Stomach (tissue), 9 donors: Measurements from ENCODE around the gene SOCS1. TPM values are rescaled to one million over a fixed set of nuclear protein-coding genes. Genes with fewer than 3 reads are reported as not detected.
A peak's percentile ranks its signal among the peaks of the same experiment; 100 is the strongest.

ENCODE experiments used
- DNase-seq, 2 donors: peaks; one replicate each; pipeline versions ENCODE4 v3.0.0 to v3.0.0-alpha.2; 2013 to 2019
- H3K27ac ChIP-seq, 5 donors: fragments of 200-600 bp in 4 of 5; sonication (generic) in 4 of 5; one replicate each; pipeline ENCODE4 v1.5.1; 2013 to 2019; ENCODE audit warnings: mild to moderate bottlenecking in 1 of 5, moderate library complexity in 1 of 5
- H3K27me3 ChIP-seq, 3 donors: fragments of 200-600 bp; sonication (generic); one replicate each; pipeline ENCODE4 v1.5.1; 2017 to 2019; ENCODE audit warnings: mixed run types in 1 of 3
- H3K36me3 ChIP-seq, 4 donors: fragments of 200-600 bp; sonication (generic); 1 replicate in 3 of 4; 2 replicates in 1 of 4; pipeline ENCODE4 v1.5.1; 2016 to 2019
- H3K4me1 ChIP-seq, 4 donors: fragments of 200-600 bp; sonication (generic); one replicate each; pipeline ENCODE4 v1.5.1; 2016 to 2019
- H3K4me3 ChIP-seq, 4 donors: fragments of 200-600 bp; sonication (generic) in 3 of 4; one replicate each; pipeline ENCODE4 v1.5.1; 2016 to 2019; ENCODE audit warnings: mild to moderate bottlenecking in 1 of 4
- H3K9me3 ChIP-seq, 4 donors: fragments of 200-600 bp; sonication (generic); one replicate each; pipeline ENCODE4 v1.5.1; 2016 to 2019
- EP300 ChIP-seq: sonication (generic); formaldehyde crosslinking; IDR thresholded peaks from one replicate; pipeline ENCODE4 v1.6.1; 2017; ENCODE audit warnings: antibody characterized with exemption
- POLR2A ChIP-seq, 4 donors: fragments of 450-650 bp; IDR thresholded peaks; one replicate each; pipeline ENCODE4 v1.6.1; 2016; ENCODE audit warnings: antibody characterized with exemption in 4 of 4, control low read depth in 2 of 4, mild to moderate bottlenecking in 1 of 4, moderate library complexity in 1 of 4
- POLR2AphosphoS5 ChIP-seq, 3 donors: sonication (generic); formaldehyde crosslinking; IDR thresholded peaks; one replicate each; pipeline ENCODE4 v1.6.1; 2016; ENCODE audit warnings: antibody characterized with exemption in 3 of 3
- WGBS, 5 donors: extraction: QIAGEN DNeasy Blood & Tissue Kit in 3 of 5; methylation state at CpG; one replicate each; pipeline versions ENCODE4 v1.1.5 to v1.1.7; 2013 to 2018; 5-methylcytosine and 5-hydroxymethylcytosine counted together
- intact Hi-C: fragments of 100-400 bp; cut with DNase I; formaldehyde crosslinking; loops from one replicate; pipeline ENCODE4 v1.15.1; 2023; ENCODE audit warnings: low total_unique reads
- polyA plus RNA-seq, 3 donors: library from polyadenylated mRNA; stranded (reverse); fragments of 200-250 nt; gene quantifications; one replicate each; pipeline ENCODE4 v1.2.3, GENCODE V29; 2013
- total RNA-seq, 5 donors: library from RNA; depleted of rRNA; stranded (reverse); fragments of >200 nt; gene quantifications; one replicate each; pipeline versions ENCODE4 v1.1.0 to v1.2.3, GENCODE V29; 2014 to 2016
- TF ChIP-seq, protein P1 (sequence below), 7 experiments: fragments of 450-650 bp in 4 of 7; fragments of 200-600 bp in 3 of 7; sonication (generic) in 3 of 7; IDR thresholded peaks; one replicate each; pipeline ENCODE4 v1.5.1; 2016 to 2019; ENCODE audit warnings: antibody characterized with exemption in 7 of 7, control low read depth in 2 of 7, mild to moderate bottlenecking in 1 of 7
- donor health status: healthy with polysubstance abuse.
- donor health status: Bipolar disorder and iron deficiency.
- donor health status: healthy.

The SOCS1 gene
- total and polyA plus RNA-seq, 8 donors = 4.2 to 45.5 (median 11.5) TPM

DNA sequence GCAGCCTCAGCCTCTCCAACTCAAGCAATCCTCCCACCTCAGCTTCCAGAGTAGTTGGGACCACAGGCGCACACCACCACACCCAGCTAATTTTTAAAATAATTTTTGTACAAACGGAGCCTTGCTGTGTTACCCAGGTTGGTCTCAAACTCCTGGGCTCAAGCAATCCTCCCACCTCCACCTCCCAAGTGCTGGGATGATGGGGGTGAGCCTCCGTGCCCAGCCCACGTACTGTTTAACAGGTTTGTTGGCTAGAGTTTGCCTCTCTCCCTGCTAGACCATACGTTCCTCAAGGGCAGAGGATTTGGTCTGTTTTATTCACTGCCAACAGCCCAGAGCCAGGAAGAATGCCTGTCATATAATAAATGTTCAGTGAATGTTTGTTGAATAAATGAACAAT, 26.6 kb downstream of the SOCS1 start:
- H3K27me3 ChIP-seq = no peaks in the 10 kb centered on the region
- H3K9me3 ChIP-seq = no peaks in the 10 kb centered on the region
- no peak for TF ChIP-seq EP300
- TF ChIP-seq, protein P1, sequence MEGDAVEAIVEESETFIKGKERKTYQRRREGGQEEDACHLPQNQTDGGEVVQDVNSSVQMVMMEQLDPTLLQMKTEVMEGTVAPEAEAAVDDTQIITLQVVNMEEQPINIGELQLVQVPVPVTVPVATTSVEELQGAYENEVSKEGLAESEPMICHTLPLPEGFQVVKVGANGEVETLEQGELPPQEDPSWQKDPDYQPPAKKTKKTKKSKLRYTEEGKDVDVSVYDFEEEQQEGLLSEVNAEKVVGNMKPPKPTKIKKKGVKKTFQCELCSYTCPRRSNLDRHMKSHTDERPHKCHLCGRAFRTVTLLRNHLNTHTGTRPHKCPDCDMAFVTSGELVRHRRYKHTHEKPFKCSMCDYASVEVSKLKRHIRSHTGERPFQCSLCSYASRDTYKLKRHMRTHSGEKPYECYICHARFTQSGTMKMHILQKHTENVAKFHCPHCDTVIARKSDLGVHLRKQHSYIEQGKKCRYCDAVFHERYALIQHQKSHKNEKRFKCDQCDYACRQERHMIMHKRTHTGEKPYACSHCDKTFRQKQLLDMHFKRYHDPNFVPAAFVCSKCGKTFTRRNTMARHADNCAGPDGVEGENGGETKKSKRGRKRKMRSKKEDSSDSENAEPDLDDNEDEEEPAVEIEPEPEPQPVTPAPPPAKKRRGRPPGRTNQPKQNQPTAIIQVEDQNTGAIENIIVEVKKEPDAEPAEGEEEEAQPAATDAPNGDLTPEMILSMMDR (IDR thresholded peaks at IDR 0.05) = no peak
- no peak for TF ChIP-seq POLR2A (IDR thresholded peaks at IDR 0.05)
- no peak for TF ChIP-seq POLR2AphosphoS5 (IDR thresholded peaks at IDR 0.05)
- WGBS, 5 donors = 68 to 85% (median 78%) methylated on average over 5 of the region's 5 CpGs
- intact Hi-C loops = no loop called here
- H3K4me3 ChIP-seq = no peak overlapping the region
- no peak overlapping the region for H3K27ac ChIP-seq
- H3K36me3 ChIP-seq = no peaks in the 10 kb centered on the region
- peaks cover 8 to 21% (median 16%) of the 10 kb centered on the region in 4 donors for H3K4me1 ChIP-seq
- no peak for DNase-seq

DNA sequence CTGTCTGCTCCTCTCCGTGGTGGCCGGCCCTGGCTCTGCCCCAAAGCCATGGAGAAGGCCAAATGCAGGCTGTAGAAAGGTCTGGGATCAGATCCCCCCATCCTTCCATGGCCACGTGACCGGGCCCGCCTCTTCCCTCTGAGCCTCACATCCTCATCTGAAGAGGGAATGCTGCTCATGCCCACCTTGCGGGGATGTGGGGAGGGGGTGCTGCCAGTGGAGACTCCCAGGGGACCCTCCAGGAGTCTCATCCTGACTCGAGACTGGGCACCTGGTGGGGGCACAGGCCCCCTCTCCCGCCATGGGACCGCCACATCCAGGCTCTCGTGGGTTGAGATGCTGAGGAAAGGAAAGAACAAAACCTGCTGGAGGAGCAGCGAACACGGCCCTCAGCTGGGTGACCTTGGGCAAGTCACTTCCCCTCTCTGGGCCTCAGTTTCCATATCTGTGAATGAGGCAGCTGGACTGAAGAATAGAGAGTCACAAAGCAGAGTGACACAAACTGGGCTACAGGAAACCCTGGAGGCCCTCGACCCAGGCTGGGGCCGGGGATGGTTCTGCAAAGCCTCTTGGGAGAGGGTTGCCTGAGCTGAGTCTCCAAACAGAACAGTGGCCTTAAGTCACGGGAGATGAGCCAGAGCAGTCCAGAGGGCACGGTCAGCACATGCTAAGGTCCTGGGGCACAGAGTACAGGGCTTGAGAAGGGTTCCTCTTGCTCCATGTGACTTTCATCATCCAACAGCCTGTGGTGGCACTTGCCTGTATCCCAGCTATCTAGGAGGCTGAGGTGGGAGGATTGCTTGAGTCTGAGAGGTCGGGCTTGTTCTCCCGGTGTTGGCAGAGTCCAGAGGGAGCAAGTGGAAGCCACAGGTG, 30.1 kb downstream of the SOCS1 start:
- intact Hi-C loops = no loop called here
- 77 to 85% (median 82%) methylated on average over 11 to 18 of the region's 18 CpGs for WGBS, 5 donors
- Histone ChIP-seq H3K36me3 (no peaks in the 10 kb centered on the region), H3K27me3 (no peaks in the 10 kb centered on the region), H3K27ac (peak overlapping the region in 4 of 5 donors; percentile 59 to 74 (median 72)), H3K4me3 (peak overlapping the region in 2 of 4 donors; percentile 12 to 21), H3K9me3 (no peaks in the 10 kb centered on the region), H3K4me1 (peaks cover 0 to 23% (median 6%) of the 10 kb centered on the region in 4 donors)
- DNase-seq = no peak
- TF ChIP-seq POLR2A (IDR thresholded peaks at IDR 0.05) = no peak
- TF ChIP-seq, protein P1 (IDR thresholded peaks at IDR 0.05) = no peak
- no peak for TF ChIP-seq EP300
- TF ChIP-seq POLR2AphosphoS5 (IDR thresholded peaks at IDR 0.05) = no peak

DNA sequence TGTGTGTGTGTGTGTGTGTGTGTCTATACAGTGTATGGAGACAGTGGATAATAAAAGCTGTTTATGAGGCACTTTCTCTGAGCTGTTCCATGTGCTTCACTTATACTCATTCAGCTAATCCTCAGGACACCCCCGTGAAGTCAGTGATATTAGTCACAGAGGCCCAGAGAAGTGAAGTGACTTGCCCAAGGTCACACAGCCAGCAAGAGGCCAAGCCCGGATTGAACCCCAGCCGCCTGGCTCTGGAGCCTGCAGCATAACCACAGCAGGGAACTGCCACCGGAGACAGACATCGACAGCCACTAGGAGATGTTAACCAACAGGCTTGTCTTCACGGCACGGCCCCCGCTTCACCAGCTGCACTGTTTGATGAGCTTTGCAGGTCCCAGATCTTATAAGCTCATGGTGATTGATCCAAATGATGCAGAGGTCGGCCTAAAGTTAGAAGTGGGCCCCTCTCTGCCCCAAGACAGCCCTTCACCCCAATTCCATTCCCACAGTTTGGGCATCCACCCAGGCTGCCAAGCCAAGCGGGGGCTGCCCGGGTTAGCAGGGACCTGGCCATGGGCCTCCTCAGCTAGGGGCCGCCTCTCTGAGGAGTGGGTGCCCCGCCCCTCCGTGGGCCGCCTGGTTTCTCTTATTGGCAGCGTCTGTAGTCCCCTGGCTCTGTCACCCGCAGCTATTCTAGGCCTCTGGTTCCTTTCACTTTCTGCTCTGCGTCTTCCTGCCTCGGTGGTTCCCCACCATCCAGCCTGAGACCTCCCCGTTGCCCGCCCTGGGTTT, 30.9 kb downstream of the SOCS1 start:
- Histone ChIP-seq H3K27me3 (no peaks in the 10 kb centered on the region), H3K9me3 (no peaks in the 10 kb centered on the region), H3K36me3 (no peaks in the 10 kb centered on the region), H3K4me3 (peak overlapping the region in 2 of 4 donors; percentile 12 to 21), H3K4me1 (peaks cover 0 to 23% (median 6%) of the 10 kb centered on the region in 4 donors), H3K27ac (peak overlapping the region in 4 of 5 donors; percentile 59 to 74 (median 72))
- WGBS, 5 donors = 56 to 74% (median 70%) methylated on average over 14 to 21 of the region's 21 CpGs
- DNase-seq = peak; percentile 47 to 79
- intact Hi-C loops = no loop called here
- TF ChIP-seq POLR2AphosphoS5 (IDR thresholded peaks at IDR 0.05) = peak in 1 of 3 donors; percentile 17
- no peak for TF ChIP-seq EP300
- no peak for TF ChIP-seq POLR2A (IDR thresholded peaks at IDR 0.05)
- TF ChIP-seq, protein P1 (IDR thresholded peaks at IDR 0.05) = no peak
